ENCODE measurements around the gene NEMP1. TPM values are rescaled to one million over a fixed set of nuclear protein-coding genes. Genes with fewer than 3 reads are reported as not detected.
"Not testable (repeated sequence)": the region's sequence is repeated elsewhere in the genome, so short reads cannot be mapped to it uniquely, and the experiment has no call there.

The NEMP1 gene
- total RNA-seq, 1 donor, result 6.5 TPM

- TF ChIP-seq CTCF (IDR thresholded peaks at IDR 0.05; ENCODE audit: extremely low read depth, low read depth, low read length), result no peak
- no peak overlapping the region for H3K4me2 ChIP-seq (ENCODE audit: insufficient read depth, low read length)
- peaks cover 1% of the 10 kb centered on the region for H3K9me3 ChIP-seq (ENCODE audit: low read depth, low read length)
- no peak overlapping the region for H2AFZ ChIP-seq (ENCODE audit: low read length)
- peaks cover 14% of the 10 kb centered on the region for H4K20me1 ChIP-seq (ENCODE audit: insufficient read depth, low read length)
- no peak overlapping the region for H3K27ac ChIP-seq (ENCODE audit: low read depth, low read length)
- no peak overlapping the region for H3K4me3 ChIP-seq (ENCODE audit: insufficient read depth, low read length)
- H3K27me3 ChIP-seq (ENCODE audit: insufficient read depth, low read length), result no peaks in the 10 kb centered on the region
- H3K79me2 ChIP-seq (ENCODE audit: insufficient read depth, low read length), result peaks cover 31% of the 10 kb centered on the region
- DNase-seq (ENCODE audit: insufficient read length, low spot score, missing footprints), result no peak
- peaks cover 5% of the 10 kb centered on the region for H3K36me3 ChIP-seq (ENCODE audit: insufficient read depth, low read length)
- H3K4me1 ChIP-seq (ENCODE audit: insufficient read depth, low read length), result peaks cover 25% of the 10 kb centered on the region
Observed at GRCh38 chr12:57126561-57126960, 48.0 kb upstream of the NEMP1 start.

GRCh38 chr12:57126061-57126460 is 47.5 kb upstream of the NEMP1 start:
- peaks cover 20% of the 10 kb centered on the region for H3K4me1 ChIP-seq (ENCODE audit: insufficient read depth, low read length)
- H3K4me2 ChIP-seq (ENCODE audit: insufficient read depth, low read length), result no peak overlapping the region
- no peak overlapping the region for H3K27ac ChIP-seq (ENCODE audit: low read depth, low read length)
- H3K36me3 ChIP-seq (ENCODE audit: insufficient read depth, low read length), result peaks cover 2% of the 10 kb centered on the region
- peaks cover 26% of the 10 kb centered on the region for H3K79me2 ChIP-seq (ENCODE audit: insufficient read depth, low read length)
- H3K4me3 ChIP-seq (ENCODE audit: insufficient read depth, low read length), result no peak overlapping the region
- H2AFZ ChIP-seq (ENCODE audit: low read length), result no peak overlapping the region
- DNase-seq (ENCODE audit: insufficient read length, low spot score, missing footprints), result no peak
- peaks cover 10% of the 10 kb centered on the region for H4K20me1 ChIP-seq (ENCODE audit: insufficient read depth, low read length)
- TF ChIP-seq CTCF (IDR thresholded peaks at IDR 0.05; ENCODE audit: extremely low read depth, low read depth, low read length), result no peak
- peaks cover 1% of the 10 kb centered on the region for H3K9me3 ChIP-seq (ENCODE audit: low read depth, low read length)
- H3K27me3 ChIP-seq (ENCODE audit: insufficient read depth, low read length), result no peaks in the 10 kb centered on the region

GRCh38 chr12:57124261-57124877 is 45.8 kb upstream of the NEMP1 start:
- H4K20me1 ChIP-seq (ENCODE audit: insufficient read depth, low read length), result no peaks in the 10 kb centered on the region
- peak; percentile 88 for DNase-seq (ENCODE audit: insufficient read length, low spot score, missing footprints)
- no peaks in the 10 kb centered on the region for H3K36me3 ChIP-seq (ENCODE audit: insufficient read depth, low read length)
- no peak overlapping the region for H3K4me2 ChIP-seq (ENCODE audit: insufficient read depth, low read length)
- peaks cover 14% of the 10 kb centered on the region for H3K4me1 ChIP-seq (ENCODE audit: insufficient read depth, low read length)
- no peaks in the 10 kb centered on the region for H3K27me3 ChIP-seq (ENCODE audit: insufficient read depth, low read length)
- peak; percentile 97 for TF ChIP-seq CTCF (IDR thresholded peaks at IDR 0.05; ENCODE audit: extremely low read depth, low read depth, low read length)
- H3K27ac ChIP-seq (ENCODE audit: low read depth, low read length), result no peak overlapping the region
- no peak overlapping the region for H3K4me3 ChIP-seq (ENCODE audit: insufficient read depth, low read length)
- peaks cover 1% of the 10 kb centered on the region for H3K9me3 ChIP-seq (ENCODE audit: low read depth, low read length)
- no peak overlapping the region for H2AFZ ChIP-seq (ENCODE audit: low read length)
- H3K79me2 ChIP-seq (ENCODE audit: insufficient read depth, low read length), result peaks cover 9% of the 10 kb centered on the region

- Histone ChIP-seq H3K27me3 (ENCODE audit: insufficient read depth, low read length) (no peaks in the 10 kb centered on the region), H3K36me3 (ENCODE audit: insufficient read depth, low read length) (no peaks in the 10 kb centered on the region)
Observed at GRCh38 chr12:57123813-57124212, 45.2 kb upstream of the NEMP1 start.

DNA sequence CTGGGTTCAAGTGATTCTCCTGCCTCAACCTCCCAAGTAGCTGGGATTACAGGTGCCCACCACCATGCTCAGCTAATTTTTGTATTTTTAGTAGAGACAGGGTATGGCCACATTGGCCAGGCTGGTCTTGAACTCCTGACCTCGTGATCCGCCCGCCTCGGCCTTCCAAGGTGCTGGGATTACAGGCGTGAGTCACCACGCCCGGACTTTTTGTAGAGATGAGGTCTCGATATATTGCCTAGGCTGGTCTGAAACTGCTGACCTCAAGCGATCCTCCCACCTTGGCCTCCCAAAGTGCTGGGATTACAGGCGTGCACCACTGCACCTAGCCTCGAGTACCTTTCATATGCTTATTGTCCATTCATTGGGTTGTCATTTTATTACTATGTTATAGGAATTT is 42.1 kb upstream of the NEMP1 start:
- H3K27me3 ChIP-seq (ENCODE audit: insufficient read depth, low read length); H3K27ac ChIP-seq (ENCODE audit: low read depth, low read length); H3K4me2 ChIP-seq (ENCODE audit: insufficient read depth, low read length); H2AFZ ChIP-seq (ENCODE audit: low read length); H3K79me2 ChIP-seq (ENCODE audit: insufficient read depth, low read length); H3K4me3 ChIP-seq (ENCODE audit: insufficient read depth, low read length); H3K36me3 ChIP-seq (ENCODE audit: insufficient read depth, low read length); H4K20me1 ChIP-seq (ENCODE audit: insufficient read depth, low read length); DNase-seq (ENCODE audit: insufficient read length, low spot score, missing footprints); H3K9me3 ChIP-seq (ENCODE audit: low read depth, low read length): not testable (repeated sequence)
- H3K4me1 ChIP-seq (ENCODE audit: insufficient read depth, low read length), result peaks cover 17% of the 10 kb centered on the region

More at GRCh38 chr12:57123813-57124212, 45.2 kb upstream of the NEMP1 start:
- Histone ChIP-seq H4K20me1 (ENCODE audit: insufficient read depth, low read length) (no peaks in the 10 kb centered on the region), H3K4me2 (ENCODE audit: insufficient read depth, low read length) (no peak overlapping the region), H2AFZ (ENCODE audit: low read length) (no peak overlapping the region), H3K4me3 (ENCODE audit: insufficient read depth, low read length) (no peak overlapping the region), H3K9me3 (ENCODE audit: low read depth, low read length) (peaks cover 1% of the 10 kb centered on the region), H3K27ac (ENCODE audit: low read depth, low read length) (no peak overlapping the region), H3K79me2 (ENCODE audit: insufficient read depth, low read length) (peaks cover 4% of the 10 kb centered on the region), H3K4me1 (ENCODE audit: insufficient read depth, low read length) (peaks cover 20% of the 10 kb centered on the region)
- no peak for TF ChIP-seq CTCF (IDR thresholded peaks at IDR 0.05; ENCODE audit: extremely low read depth, low read depth, low read length)
- DNase-seq (ENCODE audit: insufficient read length, low spot score, missing footprints), result no peak
